PC-9 (cell line): Measurements from ENCODE around the gene MSLN.

Source experiments
- EZH2 ChIP-seq: fragments of 200-600 bp; sonication (generic); IDR thresholded peaks from 2 replicates; pipeline ENCODE4 v1.8.0; 2017; ENCODE audit warnings: antibody characterized with exemption, low read depth
- TF ChIP-seq, protein P1 (sequence below): fragments of 200-600 bp; sonication (generic); conservative IDR thresholded peaks from 2 replicates; pipeline ENCODE4 v1.6.1; 2017; ENCODE audit warnings: mixed run types, antibody characterized with exemption, mild to moderate bottlenecking, moderate library complexity

DNA sequence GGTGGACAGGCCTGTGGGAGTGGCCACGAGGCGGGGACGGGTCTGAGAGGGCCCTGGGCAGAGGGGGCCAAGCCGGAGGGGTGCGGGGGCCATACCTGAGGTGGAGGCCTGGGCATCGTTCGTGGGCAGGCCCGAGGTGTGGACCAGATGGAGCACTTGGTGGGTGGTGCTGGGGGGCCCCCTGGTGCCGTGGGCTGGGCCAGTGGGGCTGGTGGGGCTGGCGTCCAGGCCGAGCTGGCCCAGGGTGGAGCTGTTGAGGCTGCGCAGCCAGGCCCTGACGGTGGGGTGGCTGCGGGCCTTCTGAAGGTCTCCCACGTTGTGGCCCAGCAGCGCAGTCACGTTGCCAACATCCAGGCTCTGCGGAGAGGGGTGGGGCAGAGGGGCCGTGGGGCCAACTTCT lies 9.4 kb downstream of the MSLN start:
- TF ChIP-seq, protein P1, sequence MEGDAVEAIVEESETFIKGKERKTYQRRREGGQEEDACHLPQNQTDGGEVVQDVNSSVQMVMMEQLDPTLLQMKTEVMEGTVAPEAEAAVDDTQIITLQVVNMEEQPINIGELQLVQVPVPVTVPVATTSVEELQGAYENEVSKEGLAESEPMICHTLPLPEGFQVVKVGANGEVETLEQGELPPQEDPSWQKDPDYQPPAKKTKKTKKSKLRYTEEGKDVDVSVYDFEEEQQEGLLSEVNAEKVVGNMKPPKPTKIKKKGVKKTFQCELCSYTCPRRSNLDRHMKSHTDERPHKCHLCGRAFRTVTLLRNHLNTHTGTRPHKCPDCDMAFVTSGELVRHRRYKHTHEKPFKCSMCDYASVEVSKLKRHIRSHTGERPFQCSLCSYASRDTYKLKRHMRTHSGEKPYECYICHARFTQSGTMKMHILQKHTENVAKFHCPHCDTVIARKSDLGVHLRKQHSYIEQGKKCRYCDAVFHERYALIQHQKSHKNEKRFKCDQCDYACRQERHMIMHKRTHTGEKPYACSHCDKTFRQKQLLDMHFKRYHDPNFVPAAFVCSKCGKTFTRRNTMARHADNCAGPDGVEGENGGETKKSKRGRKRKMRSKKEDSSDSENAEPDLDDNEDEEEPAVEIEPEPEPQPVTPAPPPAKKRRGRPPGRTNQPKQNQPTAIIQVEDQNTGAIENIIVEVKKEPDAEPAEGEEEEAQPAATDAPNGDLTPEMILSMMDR: no peak
- no peak for TF ChIP-seq EZH2
